Mesenteric fat pad (tissue), 1 donor: Measurements from ENCODE around the gene GBX2. TPM values are rescaled to one million over a fixed set of nuclear protein-coding genes. Genes with fewer than 3 reads are reported as not detected.

Source experiments
- DNase-seq: peaks from one replicate; pipeline ENCODE4 v3.0.0-alpha.2; 2020; ENCODE audit warnings: low spot score
- long read RNA-seq: library from polyadenylated mRNA; unstranded; transcript quantifications from one replicate; pipeline ENCODE4 v2.0.0, GENCODE V29; 2020
- total RNA-seq: library from RNA; stranded (reverse); fragmentation: NEBNext Ultra II Directional; extraction: Animal tissue kit (Norgen Biotek cat#: 25700); gene quantifications from one replicate; pipeline ENCODE4 v1.2.1, GENCODE V29; 2021
- donor health status: DM: yes; HTN: yes; CAD: no.

GBX2 gene
- not detected for total RNA-seq
- long read RNA-seq: 0 reads

GRCh38 chr2:236168110-236169080 lies at the start of gene GBX2:
Gene GBX2, minus strand, starts transcription at chr2:236168386. Its CDS starts 415 bp downstream, at chr2:236167971.
- DNase-seq: peak; percentile 83

GRCh38 chr2:236217926-236218325 lies 49.7 kb upstream of the GBX2 start:
- no peak for DNase-seq

- no peak for DNase-seq
Measured at GRCh38 chr2:236216711-236217110, 48.5 kb upstream of the GBX2 start.

GRCh38 chr2:236215761-236216333 lies 47.7 kb upstream of the GBX2 start:
- no peak for DNase-seq

GRCh38 chr2:236215196-236215595 lies 47.0 kb upstream of the GBX2 start:
- DNase-seq: no peak

GRCh38 chr2:236214376-236214995 lies 46.3 kb upstream of the GBX2 start:
- no peak for DNase-seq

GRCh38 chr2:236211296-236211695 lies 43.1 kb upstream of the GBX2 start:
- no peak for DNase-seq

- DNase-seq: no peak
Measured at GRCh38 chr2:236210536-236210935, 42.4 kb upstream of the GBX2 start.

- DNase-seq: no peak
Measured at GRCh38 chr2:236209996-236210395, 41.8 kb upstream of the GBX2 start.

- DNase-seq: no peak
Measured at GRCh38 chr2:236209535-236209934, 41.3 kb upstream of the GBX2 start.

- no peak for DNase-seq
Measured at GRCh38 chr2:236208019-236208926, 40.1 kb upstream of the GBX2 start.

GRCh38 chr2:236207472-236207871 lies 39.3 kb upstream of the GBX2 start:
- DNase-seq: no peak

GRCh38 chr2:236205867-236206645 lies 37.9 kb upstream of the GBX2 start:
- DNase-seq: no peak

- peak; percentile 18 for DNase-seq
Measured at GRCh38 chr2:236204953-236205352, 36.8 kb upstream of the GBX2 start.

GRCh38 chr2:236200378-236200777 lies 32.2 kb upstream of the GBX2 start:
- DNase-seq: peak; percentile 37

- DNase-seq: peak; percentile 41
Measured at GRCh38 chr2:236196366-236196765, 28.2 kb upstream of the GBX2 start.

- peak; percentile 65 for DNase-seq
Measured at GRCh38 chr2:236195726-236196125, 27.5 kb upstream of the GBX2 start.

GRCh38 chr2:236194786-236195185 lies 26.6 kb upstream of the GBX2 start:
- peak; percentile 55 for DNase-seq

- peak; percentile 77 for DNase-seq
Measured at GRCh38 chr2:236193026-236193425, 24.8 kb upstream of the GBX2 start.

GRCh38 chr2:236190674-236191073 lies 22.5 kb upstream of the GBX2 start:
- DNase-seq: no peak
